Measurements from ENCODE around the gene PODXL2.
"Not testable (repeated sequence)": the region's sequence is repeated elsewhere in the genome, so short reads cannot be mapped to it uniquely, and the experiment has no call there.

Gene PODXL2

DNA sequence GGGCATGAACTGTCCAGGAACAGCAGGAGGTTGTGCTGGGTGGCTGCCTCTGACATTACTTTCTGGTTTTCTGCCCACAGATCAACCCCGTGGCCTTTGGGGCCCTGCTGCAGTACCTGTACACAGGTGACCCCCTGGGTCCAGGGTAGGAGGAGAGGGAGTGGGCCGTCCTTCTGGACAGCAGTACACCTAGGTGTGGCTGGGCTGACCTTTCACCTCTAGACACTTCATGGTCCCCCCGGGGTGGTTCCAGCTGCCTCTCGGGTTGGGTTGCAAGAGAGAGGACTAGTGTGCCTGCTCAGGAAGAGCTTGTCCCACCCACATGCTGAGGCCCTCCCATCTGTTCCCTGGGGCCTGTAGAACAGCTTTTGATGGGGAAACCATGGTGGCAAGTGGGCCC is 47.5 kb downstream of the PODXL2 start:
- DNase-seq: no peak

DNA sequence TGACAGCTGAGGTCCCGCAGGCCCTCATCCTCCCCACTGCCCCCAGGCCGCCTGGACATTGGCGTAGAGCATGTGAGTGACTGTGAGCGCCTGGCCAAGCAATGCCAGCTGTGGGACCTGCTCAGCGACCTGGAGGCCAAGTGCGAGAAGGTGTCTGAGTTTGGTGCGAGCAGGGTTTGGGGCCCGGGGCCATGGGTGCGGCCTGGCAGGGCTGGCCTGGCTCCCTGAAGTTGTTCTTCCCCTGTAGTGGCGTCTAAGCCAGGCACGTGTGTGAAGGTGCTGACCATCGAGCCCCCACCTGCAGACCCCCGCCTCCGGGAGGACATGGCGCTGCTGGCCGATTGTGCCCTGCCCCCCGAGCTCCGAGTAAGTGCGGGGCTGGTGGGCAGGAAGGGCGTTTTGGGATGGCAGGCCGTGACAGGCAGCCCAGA is 48.0 kb downstream of the PODXL2 start:
- DNase-seq: no peak

DNA sequence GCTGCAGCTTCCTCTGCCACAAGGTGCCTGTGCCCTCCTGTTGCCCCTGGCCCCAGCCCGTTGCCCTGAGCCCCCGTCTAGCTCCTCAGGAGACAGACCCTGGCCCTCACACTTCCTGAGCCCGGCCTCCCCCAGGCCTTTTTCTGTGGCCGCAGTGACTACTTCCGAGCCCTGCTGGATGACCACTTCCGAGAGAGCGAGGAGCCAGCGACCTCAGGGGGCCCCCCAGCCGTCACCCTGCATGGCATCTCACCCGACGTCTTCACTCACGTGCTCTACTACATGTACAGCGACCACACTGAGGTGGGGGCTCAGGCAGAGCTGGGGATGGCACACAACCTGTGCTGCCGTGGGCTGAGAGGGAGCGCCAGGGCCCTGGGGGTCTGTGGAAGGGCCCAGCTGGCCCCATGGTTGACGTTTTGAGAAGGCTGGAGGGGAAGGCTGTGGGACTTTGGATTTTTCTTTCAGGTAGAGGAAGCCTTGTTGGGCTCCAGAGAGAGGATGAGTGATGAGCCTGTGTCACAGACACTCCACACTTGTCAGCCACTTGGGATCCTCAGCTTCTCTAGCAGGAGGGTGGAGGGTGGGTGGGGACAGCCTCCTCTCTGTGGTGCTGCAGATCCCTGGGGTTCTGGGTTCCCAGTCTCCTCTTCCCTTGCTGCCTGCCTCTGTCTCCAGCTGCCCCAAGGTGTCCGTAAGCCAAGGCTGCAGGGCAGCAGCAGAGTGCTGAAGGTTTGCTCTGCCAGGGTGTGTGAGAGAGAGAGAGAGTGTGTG is 48.7 kb downstream of the PODXL2 start:
- no peak for DNase-seq

- no peak for DNase-seq
Measured at GRCh38 chr3:127678315-127678599, 49.3 kb downstream of the PODXL2 start.

DNA sequence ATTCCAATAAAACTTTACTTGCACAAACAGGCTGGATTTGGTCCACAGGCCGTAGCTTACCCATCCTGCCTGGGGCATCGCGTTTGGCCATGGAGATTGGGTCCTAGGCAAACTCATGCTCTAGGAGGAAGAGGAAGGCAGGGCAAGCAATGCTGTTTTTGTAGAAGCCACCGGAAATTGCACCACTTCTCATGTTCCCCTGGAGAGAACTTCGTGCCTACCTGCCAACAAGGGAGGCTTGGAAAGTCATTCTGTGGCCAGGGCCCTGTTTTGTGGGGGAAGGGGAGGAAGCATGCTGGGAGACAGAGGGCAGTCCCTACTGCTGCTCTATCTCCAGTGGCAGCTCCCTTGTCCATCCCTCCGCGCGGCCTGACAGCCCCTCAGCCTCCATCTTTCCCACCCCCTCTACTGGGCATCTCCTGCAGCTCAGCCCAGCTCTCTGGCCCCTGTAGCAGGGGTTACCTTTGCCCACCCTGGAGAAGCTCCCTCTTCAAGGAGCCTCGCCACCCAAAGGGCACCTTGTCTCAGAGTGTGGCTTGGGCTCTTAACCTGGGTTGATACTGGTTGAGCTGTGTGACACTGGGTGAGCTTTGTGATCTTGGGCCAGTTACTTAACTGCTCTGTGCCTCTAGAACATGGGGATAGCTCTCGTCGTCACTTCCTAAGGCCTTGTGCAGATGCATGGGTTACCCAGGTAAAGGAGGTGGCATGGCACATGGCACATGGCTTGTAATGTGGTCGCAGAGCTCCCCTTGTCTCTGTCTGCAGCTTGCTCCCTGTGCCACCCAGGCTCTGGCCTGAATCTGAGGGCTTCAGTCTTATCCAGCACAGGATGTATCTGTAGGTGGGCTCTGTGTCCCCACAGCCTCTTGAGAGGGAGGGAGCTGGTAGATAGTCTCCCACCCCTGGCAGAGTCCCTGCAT is 49.9 kb downstream of the PODXL2 start:
- DNase-seq: no peak

- no peak for DNase-seq
Measured at GRCh38 chr3:127679534-127680145, 50.7 kb downstream of the PODXL2 start.

DNA sequence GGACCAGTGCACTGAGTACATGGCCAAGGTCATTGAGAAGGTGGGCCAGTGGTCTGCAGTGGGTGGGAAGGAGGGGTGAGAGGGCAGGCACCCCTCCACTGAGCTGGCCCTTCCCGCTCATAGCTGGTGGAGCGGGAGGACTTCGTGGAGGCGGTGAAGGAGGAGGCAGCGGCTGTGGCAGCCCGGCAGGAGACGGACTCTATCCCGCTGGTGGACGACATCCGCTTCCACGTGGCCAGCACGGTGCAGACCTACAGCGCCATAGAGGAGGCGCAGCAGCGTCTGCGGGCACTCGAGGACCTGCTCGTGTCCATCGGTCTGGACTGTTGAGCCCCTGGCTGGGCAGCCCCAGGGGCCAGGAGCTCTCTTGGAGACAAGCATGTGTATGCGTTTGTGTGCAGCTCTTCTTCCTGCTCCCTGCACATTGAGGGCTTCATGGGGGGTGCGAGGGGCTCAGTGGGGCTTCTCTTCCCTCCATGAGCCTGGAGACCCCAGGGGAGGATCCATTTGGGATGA is 51.2 kb downstream of the PODXL2 start:
- no peak for DNase-seq

DNA sequence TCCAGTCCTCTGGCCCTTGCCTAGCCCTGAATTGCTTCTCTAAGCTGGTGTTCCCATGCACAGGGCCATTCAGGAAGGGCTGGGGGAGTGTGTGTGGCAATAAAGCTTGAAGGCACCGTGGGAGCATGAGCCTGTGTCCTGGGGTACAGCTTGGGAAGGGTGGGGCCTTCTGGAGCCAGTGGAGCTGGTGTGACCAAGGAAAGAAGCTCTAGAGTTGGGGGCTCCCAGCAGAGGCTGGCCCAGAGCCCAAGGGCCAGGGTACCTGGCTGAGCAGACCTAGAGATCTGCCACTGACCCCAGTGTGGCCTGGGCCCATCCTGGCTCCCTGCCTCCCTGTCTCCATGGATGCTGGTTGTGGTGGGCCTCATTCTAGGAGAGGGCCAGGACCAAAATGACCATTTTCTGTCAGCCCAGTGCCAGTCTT is 51.8 kb downstream of the PODXL2 start:
- DNase-seq: no peak

DNA sequence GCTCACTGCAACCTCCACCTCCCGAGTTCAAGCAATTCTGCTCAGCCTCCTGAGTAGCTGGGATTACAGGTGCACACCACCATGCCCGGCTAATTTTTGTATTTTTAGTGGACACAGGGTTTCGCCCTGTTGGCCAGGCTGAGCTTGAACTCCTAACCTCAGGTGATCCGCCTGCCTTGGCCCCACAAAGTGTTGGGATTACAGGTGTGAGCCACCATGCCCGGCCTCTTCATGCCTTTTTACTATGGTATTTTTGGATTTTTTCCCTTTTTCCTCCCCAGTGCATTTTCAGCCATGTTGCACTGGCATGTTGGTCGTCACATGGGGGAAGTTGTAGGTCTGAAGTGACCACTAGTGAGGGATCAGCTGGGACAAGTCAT is 53.2 kb downstream of the PODXL2 start:
- DNase-seq: not testable (repeated sequence)

DNA sequence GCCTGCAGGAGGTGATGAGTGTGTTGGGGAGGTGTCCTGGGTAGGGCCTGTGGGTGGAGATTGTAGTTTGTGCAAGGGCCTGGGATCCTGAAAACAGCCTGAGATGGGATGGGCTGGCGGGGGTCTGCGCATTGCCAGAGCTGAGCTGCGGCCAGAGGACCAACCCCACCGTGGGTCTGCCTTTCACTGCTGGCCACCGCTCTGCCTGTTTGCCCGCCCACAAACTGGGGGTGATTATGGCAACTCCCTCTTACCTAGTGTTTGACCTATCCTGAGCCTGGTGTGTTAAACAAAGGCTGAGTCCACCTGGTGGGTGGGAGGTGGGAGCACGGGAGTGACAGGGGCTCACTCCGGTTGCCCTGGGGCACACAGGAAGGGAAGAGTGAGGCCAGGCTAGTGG is 53.6 kb downstream of the PODXL2 start:
- no peak for DNase-seq

- DNase-seq: no peak
Measured at GRCh38 chr3:127684871-127685707, 56.1 kb downstream of the PODXL2 start.

- DNase-seq: no peak
Measured at GRCh38 chr3:127685708-127686511, 56.9 kb downstream of the PODXL2 start.

- no peak for DNase-seq
Measured at GRCh38 chr3:127686512-127686894, 57.5 kb downstream of the PODXL2 start.

DNA sequence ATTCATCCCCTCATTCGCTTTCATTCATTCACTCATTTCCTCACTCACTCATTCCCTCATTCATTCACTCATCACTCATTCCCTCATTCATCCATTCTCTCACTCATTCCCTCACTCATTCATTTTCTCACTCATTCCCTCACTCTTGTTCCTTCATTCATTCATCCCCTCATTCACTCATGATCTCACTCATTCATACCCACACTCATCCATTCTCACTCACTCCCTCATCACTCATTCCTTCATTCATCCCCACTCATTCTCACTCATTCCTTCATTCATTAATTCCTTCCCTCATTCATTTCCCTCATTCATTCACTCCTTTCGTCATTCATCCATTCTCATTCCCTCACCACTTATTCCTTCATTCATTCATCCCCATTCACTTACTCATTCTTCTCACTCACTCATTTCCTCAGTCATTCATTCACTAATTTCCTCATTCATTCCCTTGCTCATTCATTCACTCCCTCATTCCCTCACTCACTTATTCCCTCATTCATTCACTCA is 58.3 kb downstream of the PODXL2 start:
- DNase-seq: no peak

GRCh38 chr3:127688022-127688415 is 59.0 kb downstream of the PODXL2 start:
- DNase-seq: no peak

- DNase-seq: no peak
Measured at GRCh38 chr3:127688416-127689265, 59.7 kb downstream of the PODXL2 start.

DNA sequence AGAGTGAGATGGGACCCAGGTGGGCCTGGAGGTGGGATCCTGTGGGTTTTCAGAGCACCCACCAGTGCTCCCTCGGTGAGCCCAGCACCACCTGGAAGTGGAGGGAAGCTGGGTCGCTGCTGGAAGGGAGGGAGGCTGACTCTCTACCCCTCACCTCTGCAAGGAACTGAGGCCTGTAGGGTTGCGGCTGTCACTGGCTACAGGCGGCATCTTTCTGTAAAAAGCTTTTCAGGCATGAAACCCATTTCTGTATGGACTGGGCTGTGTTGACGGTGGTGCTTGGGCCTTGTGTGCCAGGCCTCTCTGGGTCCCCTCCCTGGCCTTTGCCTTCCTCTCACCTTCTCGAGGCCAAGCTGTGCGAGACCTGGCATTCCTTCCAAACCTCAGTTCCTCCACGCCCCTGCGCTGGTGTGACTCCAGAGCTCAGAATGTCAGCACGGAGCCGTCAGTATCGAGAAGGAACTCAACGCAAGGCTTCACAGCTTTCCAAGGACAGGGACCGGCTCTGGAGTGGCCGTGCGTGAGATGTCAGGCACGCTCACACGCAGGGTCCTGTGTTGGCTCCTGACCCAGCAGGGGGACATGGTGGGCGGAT is 60.4 kb downstream of the PODXL2 start:
- DNase-seq: no peak

DNA sequence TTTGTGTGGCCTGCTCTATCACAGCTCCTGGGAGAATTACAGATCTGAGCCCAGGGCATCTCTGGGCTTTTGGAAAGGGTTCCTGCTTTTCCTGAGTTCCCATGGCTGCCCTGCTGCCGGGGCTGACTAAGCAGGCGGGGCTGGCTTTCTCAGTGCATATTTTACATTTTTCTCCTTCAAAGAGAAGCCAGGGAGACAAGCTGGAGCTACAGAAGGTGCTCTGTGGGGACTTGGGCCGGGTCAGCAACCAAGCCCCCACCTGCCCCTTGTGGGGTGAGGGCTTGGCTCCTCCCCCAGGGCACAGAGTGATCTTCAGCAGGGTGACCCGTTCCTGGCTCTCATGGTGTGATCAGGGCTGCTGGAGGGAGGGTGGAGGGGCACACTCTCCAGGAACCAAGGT is 61.1 kb downstream of the PODXL2 start:
- no peak for DNase-seq

DNA sequence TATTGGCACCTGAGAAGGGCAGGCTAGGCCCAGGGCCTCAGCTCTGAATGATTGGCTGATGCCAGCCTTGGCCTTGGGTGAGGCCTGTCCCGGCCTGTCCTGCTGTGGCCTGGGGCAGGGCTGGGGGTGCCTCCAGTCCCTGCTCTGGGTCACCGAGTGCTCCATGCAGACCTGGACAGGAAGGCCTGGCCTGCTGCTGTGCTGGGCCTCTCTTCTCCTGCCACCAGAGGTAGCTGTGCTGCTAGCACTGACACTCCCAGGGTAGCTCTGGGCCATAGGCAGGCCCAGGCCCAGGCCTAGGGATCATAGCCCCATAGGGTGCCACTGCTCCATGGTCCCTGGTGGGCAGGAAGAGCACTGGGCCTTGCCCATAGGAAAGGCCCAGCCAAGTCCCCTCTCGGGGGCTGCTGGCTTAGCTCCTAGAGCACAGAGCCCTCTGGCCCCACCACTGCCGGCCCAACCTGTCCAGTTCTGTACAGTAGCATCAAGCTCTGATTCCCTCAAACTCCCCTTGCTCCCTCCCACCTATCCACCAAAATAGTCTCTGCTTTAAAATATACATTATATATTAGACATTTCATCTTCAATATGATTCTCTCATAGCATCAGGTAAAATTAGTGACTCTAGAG is 62.0 kb downstream of the PODXL2 start:
- no peak for DNase-seq

DNA sequence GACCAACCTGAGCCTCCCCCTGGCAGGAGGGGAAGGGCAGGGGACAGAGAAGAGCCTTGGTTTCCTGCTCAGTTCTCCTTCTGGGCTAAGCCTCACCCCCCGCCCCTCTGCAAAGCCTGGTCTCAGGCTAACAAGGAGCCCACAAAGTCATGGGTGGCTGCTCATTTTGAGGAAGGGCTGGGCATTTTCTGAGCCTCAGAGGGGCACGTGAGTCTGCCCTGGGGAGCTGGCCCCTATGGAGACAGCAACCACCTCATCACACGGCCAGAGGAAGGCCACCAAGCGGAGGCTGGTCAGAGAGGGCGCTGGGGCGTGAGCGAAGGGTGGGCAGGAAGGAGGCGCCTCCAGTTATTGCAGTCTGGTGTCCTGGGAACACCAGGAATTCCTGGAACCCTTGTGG is 62.5 kb downstream of the PODXL2 start:
- no peak for DNase-seq
